PC-3 (cell line): ENCODE data around the gene GJC1.

Source experiments
- EZH2phosphoT487 ChIP-seq: fragments of 300-600 bp; sonication (generic); IDR thresholded peaks from 2 replicates; pipeline ENCODE4 v1.6.1; 2018; ENCODE audit warnings: mild to moderate bottlenecking, antibody characterized with exemption, low read length, borderline replicate concordance
- TF ChIP-seq, protein P1 (sequence below): fragments of 300-600 bp; sonication (generic); conservative IDR thresholded peaks from 2 replicates; pipeline ENCODE4 v1.5.1; 2017; ENCODE audit warnings: antibody characterized with exemption, low read depth, mild to moderate bottlenecking, low read length

DNA sequence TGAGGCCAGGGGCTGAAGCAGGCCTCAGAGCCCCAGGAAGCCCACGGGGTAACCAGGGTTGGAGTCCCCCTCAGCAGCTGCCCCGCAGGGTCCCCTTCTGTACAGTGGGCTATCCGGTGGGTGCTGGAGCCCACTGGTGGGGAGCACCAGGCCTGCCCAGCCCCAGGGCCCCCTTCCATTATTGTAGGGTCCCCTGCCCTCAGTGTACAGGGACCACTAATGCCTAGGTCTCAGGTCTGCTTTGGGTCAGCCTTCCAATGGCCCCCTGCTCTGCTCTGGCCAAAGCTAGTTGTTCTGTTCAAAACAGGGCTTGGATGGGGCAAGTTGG lies 70.2 kb downstream of the GJC1 start:
- TF ChIP-seq, protein P1, sequence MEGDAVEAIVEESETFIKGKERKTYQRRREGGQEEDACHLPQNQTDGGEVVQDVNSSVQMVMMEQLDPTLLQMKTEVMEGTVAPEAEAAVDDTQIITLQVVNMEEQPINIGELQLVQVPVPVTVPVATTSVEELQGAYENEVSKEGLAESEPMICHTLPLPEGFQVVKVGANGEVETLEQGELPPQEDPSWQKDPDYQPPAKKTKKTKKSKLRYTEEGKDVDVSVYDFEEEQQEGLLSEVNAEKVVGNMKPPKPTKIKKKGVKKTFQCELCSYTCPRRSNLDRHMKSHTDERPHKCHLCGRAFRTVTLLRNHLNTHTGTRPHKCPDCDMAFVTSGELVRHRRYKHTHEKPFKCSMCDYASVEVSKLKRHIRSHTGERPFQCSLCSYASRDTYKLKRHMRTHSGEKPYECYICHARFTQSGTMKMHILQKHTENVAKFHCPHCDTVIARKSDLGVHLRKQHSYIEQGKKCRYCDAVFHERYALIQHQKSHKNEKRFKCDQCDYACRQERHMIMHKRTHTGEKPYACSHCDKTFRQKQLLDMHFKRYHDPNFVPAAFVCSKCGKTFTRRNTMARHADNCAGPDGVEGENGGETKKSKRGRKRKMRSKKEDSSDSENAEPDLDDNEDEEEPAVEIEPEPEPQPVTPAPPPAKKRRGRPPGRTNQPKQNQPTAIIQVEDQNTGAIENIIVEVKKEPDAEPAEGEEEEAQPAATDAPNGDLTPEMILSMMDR, result no peak
- no peak for TF ChIP-seq EZH2phosphoT487
